Measurements from ENCODE around the gene FANCE. TPM values are rescaled to one million over a fixed set of nuclear protein-coding genes. Genes with fewer than 3 reads are reported as not detected.
A peak's percentile ranks its signal among the peaks of the same experiment; 100 is the strongest.

The FANCE gene
- total RNA-seq, 6 donors from 2014 or later: 6.1 to 13.3 (median 9.3) TPM

GRCh38 chr6:35465646-35466045 is 13.5 kb downstream of the FANCE start:
- no peaks in the 10 kb centered on the region for H3K9me3 ChIP-seq
- peaks cover 0 to 14% (median 8%) of the 10 kb centered on the region in 4 donors for H3K36me3 ChIP-seq
- H3K4me1 ChIP-seq: peaks cover 9 to 20% (median 18%) of the 10 kb centered on the region in 4 donors
- H3K27ac ChIP-seq: no peak overlapping the region
- ATAC-seq (ENCODE audit: low FRiP score in 2 of 2): no peak
- no peaks in the 10 kb centered on the region for H3K27me3 ChIP-seq
- no peak for DNase-seq
- no peak for TF ChIP-seq POLR2AphosphoS5 (IDR thresholded peaks at IDR 0.05)
- WGBS, 2 donors: 94 to 95% methylated on average over 1 of the region's 1 CpG
- no peak overlapping the region for H3K4me3 ChIP-seq

DNA sequence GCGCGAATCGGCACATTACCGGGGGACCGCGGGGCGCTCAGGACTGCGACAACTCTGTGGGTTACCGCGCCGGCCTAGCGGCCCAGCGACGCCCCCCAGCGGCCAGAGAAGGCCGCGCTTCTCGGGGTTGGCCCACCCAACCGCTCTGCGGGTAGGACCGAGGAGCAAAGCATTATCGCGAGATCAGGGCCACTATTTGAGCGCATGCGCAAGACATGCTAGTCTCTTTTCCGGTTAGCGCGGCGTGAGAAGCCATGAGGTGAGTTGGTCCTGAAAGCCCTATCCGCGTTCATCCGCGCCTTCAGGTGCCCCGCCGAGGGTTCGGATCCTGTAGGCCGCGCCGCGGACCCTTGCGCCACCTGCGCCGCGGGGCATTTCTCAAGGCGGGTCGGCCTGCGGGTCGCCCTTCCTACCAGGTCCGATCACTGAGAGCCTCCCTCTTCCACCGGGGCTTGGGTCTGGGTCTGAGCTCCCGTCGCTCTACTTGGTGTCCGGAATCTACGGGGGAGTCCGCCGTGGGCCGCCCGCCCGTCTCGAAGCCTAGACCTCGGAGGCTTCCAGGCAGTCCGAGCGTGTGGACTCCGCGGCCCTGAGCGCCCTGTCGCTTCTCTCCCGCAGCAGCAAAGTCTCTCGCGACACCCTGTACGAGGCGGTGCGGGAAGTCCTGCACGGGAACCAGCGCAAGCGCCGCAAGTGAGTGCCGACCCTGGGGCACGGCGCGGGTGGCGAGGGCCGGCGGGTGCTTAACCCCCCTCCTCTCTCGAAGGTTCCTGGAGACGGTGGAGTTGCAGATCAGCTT is 16.2 kb downstream of the FANCE start, which contains the start of gene RPL10A:
Gene RPL10A, plus strand, starts transcription at position 221 of the 799 bp plus-strand sequence. Its CDS starts 34 bp downstream, at position 255.
- Histone ChIP-seq H3K4me3 (peak within 1 kb of the TSS; percentile 36 to 72 (median 68)), H3K4me1 (peaks cover 17 to 35% (median 20%) of the 10 kb centered on the region in 4 donors), H3K36me3 (peaks cover 3 to 33% (median 30%) of the 10 kb centered on the region in 4 donors), H3K27ac (peak within 1 kb of the TSS; percentile 86 to 93 (median 91)), H3K27me3 (no peaks in the 10 kb centered on the region), H3K9me3 (no peaks in the 10 kb centered on the region)
- peak; percentile 97 to 98 for DNase-seq
- TF ChIP-seq POLR2AphosphoS5 (IDR thresholded peaks at IDR 0.05) (peak; percentile 91 to 93), EP300 (IDR thresholded peaks at IDR 0.05) (peak in 1 of 4 donors; percentile 22), POLR2A (IDR thresholded peaks at IDR 0.05) (peak; percentile 83 to 95 (median 92))
- TF ChIP-seq, protein P1, sequence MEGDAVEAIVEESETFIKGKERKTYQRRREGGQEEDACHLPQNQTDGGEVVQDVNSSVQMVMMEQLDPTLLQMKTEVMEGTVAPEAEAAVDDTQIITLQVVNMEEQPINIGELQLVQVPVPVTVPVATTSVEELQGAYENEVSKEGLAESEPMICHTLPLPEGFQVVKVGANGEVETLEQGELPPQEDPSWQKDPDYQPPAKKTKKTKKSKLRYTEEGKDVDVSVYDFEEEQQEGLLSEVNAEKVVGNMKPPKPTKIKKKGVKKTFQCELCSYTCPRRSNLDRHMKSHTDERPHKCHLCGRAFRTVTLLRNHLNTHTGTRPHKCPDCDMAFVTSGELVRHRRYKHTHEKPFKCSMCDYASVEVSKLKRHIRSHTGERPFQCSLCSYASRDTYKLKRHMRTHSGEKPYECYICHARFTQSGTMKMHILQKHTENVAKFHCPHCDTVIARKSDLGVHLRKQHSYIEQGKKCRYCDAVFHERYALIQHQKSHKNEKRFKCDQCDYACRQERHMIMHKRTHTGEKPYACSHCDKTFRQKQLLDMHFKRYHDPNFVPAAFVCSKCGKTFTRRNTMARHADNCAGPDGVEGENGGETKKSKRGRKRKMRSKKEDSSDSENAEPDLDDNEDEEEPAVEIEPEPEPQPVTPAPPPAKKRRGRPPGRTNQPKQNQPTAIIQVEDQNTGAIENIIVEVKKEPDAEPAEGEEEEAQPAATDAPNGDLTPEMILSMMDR (IDR thresholded peaks at IDR 0.05): peak; percentile 93 to 99 (median 99)
- peak; percentile 96 to 97 for ATAC-seq (ENCODE audit: low FRiP score in 2 of 2)
- 0% methylated on average over 40 of the region's 86 CpGs; no CpG with 5 or more reads in 1 of the 2 donors for WGBS, 2 donors

- TF ChIP-seq EP300 (IDR thresholded peaks at IDR 0.05) (no peak), POLR2A (IDR thresholded peaks at IDR 0.05) (no peak), POLR2AphosphoS5 (IDR thresholded peaks at IDR 0.05) (no peak)
- TF ChIP-seq, protein P1 (IDR thresholded peaks at IDR 0.05): no peak
- peak; percentile 2 to 29 for ATAC-seq (ENCODE audit: low FRiP score in 2 of 2)
- 8 to 16% methylated on average over 18 to 27 of the region's 37 CpGs for WGBS, 2 donors
- Histone ChIP-seq H3K4me1 (peaks cover 17 to 35% (median 20%) of the 10 kb centered on the region in 4 donors), H3K4me3 (peak overlapping the region; percentile 36 to 72 (median 68)), H3K27ac (peak overlapping the region; percentile 86 to 93 (median 91)), H3K36me3 (peaks cover 3 to 41% (median 30%) of the 10 kb centered on the region in 4 donors), H3K9me3 (no peaks in the 10 kb centered on the region), H3K27me3 (no peaks in the 10 kb centered on the region)
- DNase-seq: peak in 1 of 2 donors; percentile 87
Measured at GRCh38 chr6:35468980-35469750, 17.0 kb downstream of the FANCE start.

DNA sequence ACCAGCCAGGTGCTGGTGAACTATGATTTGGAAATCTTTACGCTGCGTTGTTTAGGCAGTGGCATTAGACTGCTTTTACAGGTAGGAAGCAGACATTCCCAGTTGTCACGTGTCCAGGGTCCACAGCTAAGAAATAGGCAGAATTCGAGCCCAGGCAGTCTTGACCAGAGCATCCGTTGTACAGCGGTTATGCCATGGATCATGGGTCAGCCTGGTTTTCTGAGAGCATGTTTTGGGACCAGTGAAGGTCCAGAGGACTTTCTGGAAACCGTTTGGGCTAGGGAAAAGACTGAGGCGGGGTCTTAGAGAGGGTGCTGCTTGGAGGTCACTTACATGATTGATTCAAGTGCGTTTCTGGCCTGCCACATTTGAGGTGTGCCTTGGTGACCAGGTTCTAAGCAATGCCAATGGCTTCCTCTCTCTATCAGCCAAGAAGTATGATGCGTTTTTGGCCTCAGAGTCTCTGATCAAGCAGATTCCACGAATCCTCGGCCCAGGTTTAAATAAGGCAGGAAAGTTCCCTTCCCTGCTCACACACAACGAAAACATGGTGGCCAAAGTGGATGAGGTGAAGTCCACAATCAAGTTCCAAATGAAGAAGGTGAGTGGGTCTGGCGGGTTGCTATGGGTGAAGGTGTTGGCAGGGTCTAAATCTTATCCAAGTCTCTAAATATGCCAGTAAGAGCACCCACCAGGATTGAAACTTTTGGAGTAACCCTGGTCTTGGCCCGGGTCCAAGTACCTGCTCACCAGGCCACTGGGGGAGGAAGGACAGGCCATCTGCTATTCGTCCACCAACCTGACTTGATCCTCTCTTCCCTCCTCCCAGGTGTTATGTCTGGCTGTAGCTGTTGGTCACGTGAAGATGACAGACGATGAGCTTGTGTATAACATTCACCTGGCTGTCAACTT is 17.9 kb downstream of the FANCE start:
- no peak for DNase-seq
- Histone ChIP-seq H3K4me3 (peak overlapping the region; percentile 36 to 72 (median 68)), H3K4me1 (peaks cover 17 to 35% (median 20%) of the 10 kb centered on the region in 4 donors), H3K9me3 (no peaks in the 10 kb centered on the region), H3K27me3 (no peaks in the 10 kb centered on the region), H3K36me3 (peaks cover 3 to 50% (median 33%) of the 10 kb centered on the region in 4 donors), H3K27ac (peak overlapping the region; percentile 32 to 93 (median 91))
- TF ChIP-seq EP300 (IDR thresholded peaks at IDR 0.05) (no peak), POLR2AphosphoS5 (IDR thresholded peaks at IDR 0.05) (no peak), POLR2A (IDR thresholded peaks at IDR 0.05) (no peak)
- TF ChIP-seq, protein P1 (IDR thresholded peaks at IDR 0.05): no peak
- 48 to 64% methylated on average over 15 to 18 of the region's 18 CpGs for WGBS, 2 donors
- ATAC-seq (ENCODE audit: low FRiP score in 2 of 2): no peak
